ENCODE results near the gene SPACA4.

SPACA4 gene

GRCh38 chr19:48591021-48591420 lies 15.5 kb upstream of the SPACA4 start:
- Mint-ChIP-seq H3K4me3 (no peak overlapping the region), H3K4me1 (peaks cover 9% of the 10 kb centered on the region), H3K27ac (no peak overlapping the region), H3K36me3 (ENCODE audit: low read depth) (no peaks in the 10 kb centered on the region), H3K27me3 (ENCODE audit: low read depth, poor library complexity) (peaks cover 38% of the 10 kb centered on the region), H3K9me3 (no peaks in the 10 kb centered on the region)
- TF ChIP-seq CTCF (IDR thresholded peaks at IDR 0.05) = no peak
- no peak for DNase-seq

- no peak for DNase-seq
- H3K9me3 Mint-ChIP-seq = no peaks in the 10 kb centered on the region
- no peaks in the 10 kb centered on the region for H3K36me3 Mint-ChIP-seq (ENCODE audit: low read depth)
- no peak for TF ChIP-seq CTCF (IDR thresholded peaks at IDR 0.05)
- H3K27me3 Mint-ChIP-seq (ENCODE audit: low read depth, poor library complexity) = peaks cover 21% of the 10 kb centered on the region
- H3K4me1 Mint-ChIP-seq = peaks cover 10% of the 10 kb centered on the region
- no peak overlapping the region for H3K4me3 Mint-ChIP-seq
- H3K27ac Mint-ChIP-seq = peak overlapping the region; percentile 64
Measured at GRCh38 chr19:48595171-48595570, 11.4 kb upstream of the SPACA4 start.

GRCh38 chr19:48595833-48596232 lies 10.7 kb upstream of the SPACA4 start:
- no peak overlapping the region for H3K27ac Mint-ChIP-seq
- DNase-seq = no peak
- H3K4me3 Mint-ChIP-seq = no peak overlapping the region
- H3K27me3 Mint-ChIP-seq (ENCODE audit: low read depth, poor library complexity) = peaks cover 15% of the 10 kb centered on the region
- H3K4me1 Mint-ChIP-seq = peaks cover 10% of the 10 kb centered on the region
- TF ChIP-seq CTCF (IDR thresholded peaks at IDR 0.05) = no peak
- no peaks in the 10 kb centered on the region for H3K36me3 Mint-ChIP-seq (ENCODE audit: low read depth)
- H3K9me3 Mint-ChIP-seq = no peaks in the 10 kb centered on the region

GRCh38 chr19:48596237-48596636 lies 10.3 kb upstream of the SPACA4 start:
- TF ChIP-seq CTCF (IDR thresholded peaks at IDR 0.05) = no peak
- Mint-ChIP-seq H3K4me3 (no peak overlapping the region), H3K27ac (peak overlapping the region; percentile 39), H3K36me3 (ENCODE audit: low read depth) (no peaks in the 10 kb centered on the region), H3K9me3 (no peaks in the 10 kb centered on the region), H3K27me3 (ENCODE audit: low read depth, poor library complexity) (peaks cover 11% of the 10 kb centered on the region), H3K4me1 (peaks cover 10% of the 10 kb centered on the region)
- DNase-seq = no peak

- TF ChIP-seq CTCF (IDR thresholded peaks at IDR 0.05) = no peak
- Mint-ChIP-seq H3K27me3 (ENCODE audit: low read depth, poor library complexity) (peaks cover 7% of the 10 kb centered on the region), H3K27ac (no peak overlapping the region), H3K36me3 (ENCODE audit: low read depth) (no peaks in the 10 kb centered on the region), H3K4me3 (no peak overlapping the region), H3K9me3 (no peaks in the 10 kb centered on the region), H3K4me1 (peaks cover 10% of the 10 kb centered on the region)
- DNase-seq = no peak
Measured at GRCh38 chr19:48596679-48597465, 9.7 kb upstream of the SPACA4 start.
